HepG2 (cell line): ENCODE data around the gene AJM1. TPM values are rescaled to one million over a fixed set of nuclear protein-coding genes. Genes with fewer than 3 reads are reported as not detected.
"Not testable (repeated sequence)": the region's sequence is repeated elsewhere in the genome, so short reads cannot be mapped to it uniquely, and the experiment has no call there.

ENCODE experiments used
- CEBPG ChIP-seq: IDR thresholded peaks from 2 replicates; pipeline ENCODE4 v1.6.1; 2016
- FOXP4 ChIP-seq: sonication (generic); formaldehyde crosslinking; IDR thresholded peaks from 2 replicates; pipeline ENCODE4 v1.4.0; 2020; ENCODE audit warnings: missing genetic modification reagents
- HIC2 ChIP-seq: sonication (generic); formaldehyde crosslinking; IDR thresholded peaks from 2 replicates; pipeline ENCODE4 v1.9.0; 2022; ENCODE audit warnings: low read depth, missing genetic modification reagents
- KAT8 ChIP-seq: IDR thresholded peaks from 2 replicates; pipeline ENCODE4 v1.6.1; 2016; ENCODE audit warnings: missing genetic modification reagents, missing compliant biosample characterization
- NR2F6 ChIP-seq, 2 experiments: IDR thresholded peaks; 2 replicates each; pipeline ENCODE4 v1.6.1; 2016; ENCODE audit warnings: antibody characterized with exemption in 1 of 2, mild to moderate bottlenecking in 1 of 2
- POLR2AphosphoS5 ChIP-seq: IDR thresholded peaks from 2 replicates; pipeline ENCODE4 v1.6.1; 2012; ENCODE audit warnings: low read depth, low read length
- TBX2 ChIP-seq: sonication (generic); formaldehyde crosslinking; IDR thresholded peaks from 2 replicates; pipeline ENCODE4 v1.5.0; 2020; ENCODE audit warnings: missing genetic modification reagents, mild to moderate bottlenecking, borderline replicate concordance
- TFAP4 ChIP-seq: sonication (generic); IDR thresholded peaks from 2 replicates; pipeline ENCODE4 v1.6.1; 2016; ENCODE audit warnings: low read depth, borderline replicate concordance
- ZBTB2 ChIP-seq: sonication (generic); formaldehyde crosslinking; IDR thresholded peaks from 2 replicates; pipeline ENCODE4 v1.8.0; 2022; ENCODE audit warnings: low read depth, missing genetic modification reagents
- ZNF512B ChIP-seq: sonication (generic); formaldehyde crosslinking; IDR thresholded peaks from 2 replicates; pipeline ENCODE4 v1.5.1; 2020; ENCODE audit warnings: missing genetic modification reagents, mild to moderate bottlenecking, borderline replicate concordance
- ZNF558 ChIP-seq: sonication (generic); formaldehyde crosslinking; IDR thresholded peaks from 2 replicates; pipeline ENCODE4 v1.9.0; 2022; ENCODE audit warnings: mild to moderate bottlenecking, missing genetic modification reagents, borderline replicate concordance
- ZNF710 ChIP-seq: sonication (generic); formaldehyde crosslinking; IDR thresholded peaks from 2 replicates; pipeline ENCODE4 v1.5.0; 2020; ENCODE audit warnings: mild to moderate bottlenecking, missing genetic modification reagents, borderline replicate concordance
- ZSCAN29 ChIP-seq: sonication (generic); formaldehyde crosslinking; conservative IDR thresholded peaks from 2 replicates; pipeline ENCODE4 v1.4.0; 2020; ENCODE audit warnings: mild to moderate bottlenecking, missing genetic modification reagents
- ZUFSP ChIP-seq: sonication (generic); formaldehyde crosslinking; IDR thresholded peaks from 2 replicates; pipeline ENCODE4 v1.9.0; 2021; ENCODE audit warnings: missing genetic modification reagents, mild to moderate bottlenecking, borderline replicate concordance
- polyA plus RNA-seq, 8 experiments: library from polyadenylated mRNA; depleted of rRNA in 3 of 8; stranded (reverse) in 7 of 8; unstranded in 1 of 8; fragments of >200 nt; fragmentation: Illumina TruSeq in 4 of 8; extraction: Trizol in 4 of 8; gene quantifications; 2 replicates each; pipeline versions ENCODE4 v1.2.1 to v1.2.3, GENCODE V29; 2011 to 2016; ENCODE audit warnings: low read depth in 4 of 8, missing spikeins in 1 of 8, mixed read lengths in 1 of 8; ENCODE audit not compliant: insufficient read depth in 1 of 8
- total RNA-seq, 5 experiments: library from RNA; depleted of rRNA; stranded (reverse); fragments of >200 nt; fragmentation: Illumina TruSeq; extraction: Trizol; gene quantifications; 2 replicates each; pipeline ENCODE4 v1.2.3, GENCODE V29; 2016; ENCODE audit warnings: low read depth in 1 of 5

Gene AJM1
- total and polyA plus RNA-seq, 2 of the 13 experiments (the other 11 are each of a cell fraction or from before 2014, with no cell fraction given), result 1.1 to 1.2 TPM

GRCh38 chr9:136796775-136797347, 45.4 kb upstream of the AJM1 start (continued):
- TF ChIP-seq KAT8 (CRISPR knock-in tag) (0 out of 2 replicates have a peak, but pooled peaks have one; percentile 15), ZNF710 (CRISPR knock-in tag) (0 out of 2 replicates have a peak, but pooled peaks have one; percentile 9), TBX2 (CRISPR knock-in tag) (0 out of 2 replicates have a peak, but pooled peaks have one; percentile 14), ZUFSP (0 out of 2 replicates have a peak, but pooled peaks have one; percentile 42), ZNF512B (CRISPR knock-in tag) (0 out of 2 replicates have a peak, but pooled peaks have one; percentile 27), CEBPG (0 out of 2 replicates have a peak, but pooled peaks have one; percentile 19), FOXP4 (peak; percentile 34; the same call in 1 of the 2 replicates), ZBTB2 (0 out of 2 replicates have a peak, but pooled peaks have one; percentile 23), ZNF558 (CRISPR knock-in tag) (0 out of 2 replicates have a peak, but pooled peaks have one; percentile 35), HIC2 (CRISPR knock-in tag) (peak; percentile 39; the same call in 1 of the 2 replicates), NR2F6 (CRISPR knock-in tag; IDR thresholded peaks at IDR 0.05) (peak; percentile 41; the same call in 1 of the 2 replicates), ZSCAN29 (CRISPR knock-in tag) (0 out of 2 replicates have a peak, but pooled peaks have one; percentile 52), POLR2AphosphoS5 (peak; percentile 36; the same call in 1 of the 2 replicates), TFAP4 (peak; percentile 56; the same call in 1 of the 2 replicates)
- TF ChIP-seq NR2F6 (IDR thresholded peaks at IDR 0.05), result not testable (repeated sequence)
